ENCODE results near the gene RLN3.

Gene RLN3

GRCh38 chr19:14027856-14028450 lies at the start of gene RLN3:
Gene RLN3 (plus strand): TSS chr19:14028148. CDS start chr19:14028205, 57 bp downstream.
- Mint-ChIP-seq H3K27ac (peak within 1 kb of the TSS; percentile 56), H3K4me1 (ENCODE audit: low read depth) (peaks cover 19% of the 10 kb centered on the region)

GRCh38 chr19:13978351-13979243 lies 49.4 kb upstream of the RLN3 start:
- no peaks in the 10 kb centered on the region for H3K9me3 Mint-ChIP-seq (ENCODE audit: low read depth)
- peak overlapping the region; percentile 53 for H3K4me3 Mint-ChIP-seq
- H3K4me1 Mint-ChIP-seq (ENCODE audit: low read depth) = peaks cover 39% of the 10 kb centered on the region
- no peaks in the 10 kb centered on the region for H3K27me3 Mint-ChIP-seq
- H3K36me3 Mint-ChIP-seq = no peaks in the 10 kb centered on the region
- H3K27ac Mint-ChIP-seq = peak overlapping the region; percentile 34

More at GRCh38 chr19:14027856-14028450, at the start of gene RLN3:
- H3K27me3 Mint-ChIP-seq = no peaks in the 10 kb centered on the region
- no peaks in the 10 kb centered on the region for H3K9me3 Mint-ChIP-seq (ENCODE audit: low read depth)
- H3K36me3 Mint-ChIP-seq = no peaks in the 10 kb centered on the region
- no peak within 1 kb of the TSS for H3K4me3 Mint-ChIP-seq

GRCh38 chr19:13979244-13979615 lies 48.7 kb upstream of the RLN3 start:
- no peaks in the 10 kb centered on the region for H3K9me3 Mint-ChIP-seq (ENCODE audit: low read depth)
- peaks cover 37% of the 10 kb centered on the region for H3K4me1 Mint-ChIP-seq (ENCODE audit: low read depth)
- peak overlapping the region; percentile 35 for H3K4me3 Mint-ChIP-seq
- peak overlapping the region; percentile 50 for H3K27ac Mint-ChIP-seq
- H3K27me3 Mint-ChIP-seq = no peaks in the 10 kb centered on the region
- no peaks in the 10 kb centered on the region for H3K36me3 Mint-ChIP-seq

- Mint-ChIP-seq H3K27me3 (no peaks in the 10 kb centered on the region), H3K27ac (peak overlapping the region; percentile 50), H3K4me1 (ENCODE audit: low read depth) (peaks cover 39% of the 10 kb centered on the region), H3K4me3 (peak overlapping the region; percentile 35), H3K9me3 (ENCODE audit: low read depth) (no peaks in the 10 kb centered on the region), H3K36me3 (no peaks in the 10 kb centered on the region)
Measured at GRCh38 chr19:13979686-13980085, 48.3 kb upstream of the RLN3 start.

- Mint-ChIP-seq H3K4me1 (ENCODE audit: low read depth) (peaks cover 44% of the 10 kb centered on the region), H3K27me3 (no peaks in the 10 kb centered on the region), H3K36me3 (no peaks in the 10 kb centered on the region), H3K27ac (no peak overlapping the region), H3K9me3 (ENCODE audit: low read depth) (no peaks in the 10 kb centered on the region), H3K4me3 (no peak overlapping the region)
Measured at GRCh38 chr19:13980340-13980739, 47.6 kb upstream of the RLN3 start.

GRCh38 chr19:13981021-13981420 lies 46.9 kb upstream of the RLN3 start:
- Mint-ChIP-seq H3K27ac (no peak overlapping the region), H3K9me3 (ENCODE audit: low read depth) (no peaks in the 10 kb centered on the region), H3K27me3 (no peaks in the 10 kb centered on the region), H3K4me3 (no peak overlapping the region), H3K36me3 (no peaks in the 10 kb centered on the region), H3K4me1 (ENCODE audit: low read depth) (peaks cover 48% of the 10 kb centered on the region)

GRCh38 chr19:13981467-13981866 lies 46.5 kb upstream of the RLN3 start:
- H3K4me3 Mint-ChIP-seq = peak overlapping the region; percentile 27
- no peaks in the 10 kb centered on the region for H3K27me3 Mint-ChIP-seq
- H3K36me3 Mint-ChIP-seq = no peaks in the 10 kb centered on the region
- no peaks in the 10 kb centered on the region for H3K9me3 Mint-ChIP-seq (ENCODE audit: low read depth)
- H3K4me1 Mint-ChIP-seq (ENCODE audit: low read depth) = peaks cover 49% of the 10 kb centered on the region
- H3K27ac Mint-ChIP-seq = peak overlapping the region; percentile 46

GRCh38 chr19:13981988-13982501 lies 45.9 kb upstream of the RLN3 start:
- peak overlapping the region; percentile 27 for H3K4me3 Mint-ChIP-seq
- H3K9me3 Mint-ChIP-seq (ENCODE audit: low read depth) = no peaks in the 10 kb centered on the region
- H3K27me3 Mint-ChIP-seq = no peaks in the 10 kb centered on the region
- no peaks in the 10 kb centered on the region for H3K36me3 Mint-ChIP-seq
- peaks cover 52% of the 10 kb centered on the region for H3K4me1 Mint-ChIP-seq (ENCODE audit: low read depth)
- H3K27ac Mint-ChIP-seq = peak overlapping the region; percentile 46

GRCh38 chr19:13982773-13983172 lies 45.2 kb upstream of the RLN3 start:
- no peaks in the 10 kb centered on the region for H3K36me3 Mint-ChIP-seq
- H3K27ac Mint-ChIP-seq = peak overlapping the region; percentile 81
- no peak overlapping the region for H3K4me3 Mint-ChIP-seq
- H3K27me3 Mint-ChIP-seq = no peaks in the 10 kb centered on the region
- H3K9me3 Mint-ChIP-seq (ENCODE audit: low read depth) = no peaks in the 10 kb centered on the region
- peaks cover 60% of the 10 kb centered on the region for H3K4me1 Mint-ChIP-seq (ENCODE audit: low read depth)

- no peaks in the 10 kb centered on the region for H3K9me3 Mint-ChIP-seq (ENCODE audit: low read depth)
- no peak overlapping the region for H3K4me3 Mint-ChIP-seq
- peaks cover 62% of the 10 kb centered on the region for H3K4me1 Mint-ChIP-seq (ENCODE audit: low read depth)
- peak overlapping the region; percentile 82 for H3K27ac Mint-ChIP-seq
- no peaks in the 10 kb centered on the region for H3K36me3 Mint-ChIP-seq
- H3K27me3 Mint-ChIP-seq = no peaks in the 10 kb centered on the region
Measured at GRCh38 chr19:13983213-13983889, 44.6 kb upstream of the RLN3 start.

- Mint-ChIP-seq H3K4me3 (no peak overlapping the region), H3K9me3 (ENCODE audit: low read depth) (no peaks in the 10 kb centered on the region), H3K36me3 (no peaks in the 10 kb centered on the region), H3K27ac (peak overlapping the region; percentile 58), H3K27me3 (no peaks in the 10 kb centered on the region), H3K4me1 (ENCODE audit: low read depth) (peaks cover 67% of the 10 kb centered on the region)
Measured at GRCh38 chr19:13984186-13984585, 43.8 kb upstream of the RLN3 start.

GRCh38 chr19:13984875-13985741 lies 42.8 kb upstream of the RLN3 start:
- Mint-ChIP-seq H3K9me3 (ENCODE audit: low read depth) (no peaks in the 10 kb centered on the region), H3K27ac (peak overlapping the region; percentile 98), H3K4me3 (peak overlapping the region; percentile 66), H3K4me1 (ENCODE audit: low read depth) (peaks cover 72% of the 10 kb centered on the region), H3K27me3 (no peaks in the 10 kb centered on the region), H3K36me3 (no peaks in the 10 kb centered on the region)

GRCh38 chr19:13985771-13986347 lies 42.1 kb upstream of the RLN3 start:
- Mint-ChIP-seq H3K27me3 (no peaks in the 10 kb centered on the region), H3K36me3 (peaks cover under 1% of the 10 kb centered on the region), H3K4me3 (peak overlapping the region; percentile 66), H3K27ac (peak overlapping the region; percentile 98), H3K4me1 (ENCODE audit: low read depth) (peaks cover 73% of the 10 kb centered on the region), H3K9me3 (ENCODE audit: low read depth) (no peaks in the 10 kb centered on the region)

- no peaks in the 10 kb centered on the region for H3K27me3 Mint-ChIP-seq
Measured at GRCh38 chr19:13986348-13986904, 41.5 kb upstream of the RLN3 start.

More at GRCh38 chr19:13986348-13986904, 41.5 kb upstream of the RLN3 start:
- Mint-ChIP-seq H3K9me3 (ENCODE audit: low read depth) (no peaks in the 10 kb centered on the region), H3K36me3 (peaks cover 3% of the 10 kb centered on the region), H3K4me3 (peak overlapping the region; percentile 52), H3K27ac (peak overlapping the region; percentile 98), H3K4me1 (ENCODE audit: low read depth) (peaks cover 74% of the 10 kb centered on the region)

Measured in activated naive CD8-positive, alpha-beta T cell (primary cell).